Colonic mucosa (tissue), 4 donors: Measurements from ENCODE around the gene CALD1. TPM values are rescaled to one million over a fixed set of nuclear protein-coding genes. Genes with fewer than 3 reads are reported as not detected.
A peak's percentile ranks its signal among the peaks of the same experiment; 100 is the strongest.

Experiments
- DNase-seq: peaks from one replicate; pipeline ENCODE4 v3.0.0-alpha.2; 2020
- H3K27ac ChIP-seq: fragments of 200-600 bp; one replicate; pipeline ENCODE4 v1.8.0; 2021
- H3K27me3 ChIP-seq: fragments of 200-600 bp; one replicate; pipeline ENCODE4 v1.8.0; 2021
- H3K36me3 ChIP-seq: fragments of 200-600 bp; one replicate; pipeline ENCODE4 v1.8.0; 2021
- H3K4me1 ChIP-seq: fragments of 200-600 bp; one replicate; pipeline ENCODE4 v1.8.0; 2021; ENCODE audit warnings: mild to moderate bottlenecking
- H3K4me3 ChIP-seq: fragments of 200-600 bp; one replicate; pipeline ENCODE4 v1.8.0; 2021
- H3K9ac ChIP-seq, 2 donors: one replicate each; pipeline ENCODE4 v1.7.0; 2013; ENCODE audit warnings: control low read depth in 2 of 2, low read depth in 2 of 2, low read length in 2 of 2
- H3K9me3 ChIP-seq: fragments of 200-600 bp; one replicate; pipeline ENCODE4 v1.8.0; 2021
- CTCF ChIP-seq: fragments of 200-600 bp; IDR thresholded peaks from one replicate; pipeline ENCODE4 v1.8.0; 2022; ENCODE audit warnings: antibody characterized with exemption, mild to moderate bottlenecking
- intact Hi-C: fragments of 100-400 bp; cut with DNase I; formaldehyde crosslinking; loops from one replicate; pipeline ENCODE4 v1.14.1; 2022
- total RNA-seq, 2 donors: library from RNA; stranded (reverse); fragmentation: NEBNext Ultra II Directional in 1 of 2; extraction: Animal tissue kit (Norgen Biotek cat#: 25700) in 1 of 2; gene quantifications; one replicate each; pipeline ENCODE4 v1.2.1, GENCODE V29; 2021
- donor health status: healthy.
- donor health status: DM: no; HTN: no; CAD: no.
- donor health status: DM: no; HTN: no; CAD: no.

The CALD1 gene
- total RNA-seq, 2 donors from 2014 or later: 27.4 to 193 TPM

- Histone ChIP-seq H3K9ac (no peak overlapping the region), H3K36me3 (no peaks in the 10 kb centered on the region), H3K27ac (peak overlapping the region; percentile 30), H3K27me3 (no peaks in the 10 kb centered on the region), H3K9me3 (no peaks in the 10 kb centered on the region), H3K4me3 (no peak overlapping the region), H3K4me1 (no peaks in the 10 kb centered on the region)
- TF ChIP-seq CTCF: no peak
- intact Hi-C loops: no loop called here
- DNase-seq: no peak
Observed at GRCh38 chr7:134907000-134907399, 127.6 kb downstream of the CALD1 start.

GRCh38 chr7:134907639-134908038 lies 128.2 kb downstream of the CALD1 start:
- Histone ChIP-seq H3K36me3 (no peaks in the 10 kb centered on the region), H3K27ac (no peak overlapping the region), H3K9me3 (no peaks in the 10 kb centered on the region), H3K4me3 (no peak overlapping the region), H3K4me1 (no peaks in the 10 kb centered on the region), H3K9ac (no peak overlapping the region), H3K27me3 (no peaks in the 10 kb centered on the region)
- no peak for TF ChIP-seq CTCF
- DNase-seq: peak; percentile 30
- intact Hi-C loops: no loop called here

GRCh38 chr7:134908289-134908688 lies 128.9 kb downstream of the CALD1 start:
- H3K36me3 ChIP-seq: no peaks in the 10 kb centered on the region
- H3K27ac ChIP-seq: no peak overlapping the region
- DNase-seq: no peak
- H3K4me1 ChIP-seq: no peaks in the 10 kb centered on the region
- no peaks in the 10 kb centered on the region for H3K9me3 ChIP-seq
- H3K4me3 ChIP-seq: no peak overlapping the region
- no peaks in the 10 kb centered on the region for H3K27me3 ChIP-seq
- no peak overlapping the region for H3K9ac ChIP-seq
- intact Hi-C loops: no loop called here
- TF ChIP-seq CTCF: no peak

- Histone ChIP-seq H3K9me3 (no peaks in the 10 kb centered on the region), H3K36me3 (no peaks in the 10 kb centered on the region), H3K27ac (no peak overlapping the region), H3K4me3 (no peak overlapping the region), H3K27me3 (no peaks in the 10 kb centered on the region), H3K4me1 (no peaks in the 10 kb centered on the region), H3K9ac (no peak overlapping the region)
- intact Hi-C loops: no loop called here
- TF ChIP-seq CTCF: no peak
- DNase-seq: no peak
Observed at GRCh38 chr7:134910214-134910890, 130.9 kb downstream of the CALD1 start.

- no peak for DNase-seq
- Histone ChIP-seq H3K27ac (no peak overlapping the region), H3K4me3 (no peak overlapping the region), H3K4me1 (no peaks in the 10 kb centered on the region), H3K27me3 (no peaks in the 10 kb centered on the region), H3K9ac (no peak overlapping the region), H3K9me3 (no peaks in the 10 kb centered on the region), H3K36me3 (no peaks in the 10 kb centered on the region)
- intact Hi-C loops: no loop called here
- no peak for TF ChIP-seq CTCF
Observed at GRCh38 chr7:134910968-134911367, 131.5 kb downstream of the CALD1 start.
